B cell (primary cell): ENCODE measurements around the gene PHACTR3. TPM values are rescaled to one million over a fixed set of nuclear protein-coding genes. Genes with fewer than 3 reads are reported as not detected.

Experiments
- ATAC-seq: fragments of 200-7000 bp; cut with Tn5 transposase; one replicate; pipeline ENCODE4 v1.10.0; 2021; ENCODE audit warnings: low read depth, mild to moderate bottlenecking, moderate number of reproducible peaks, moderate library complexity
- CTCF ChIA-PET: fragments of 350-600 bp; sonication (Branson Sonifier 250); formaldehyde crosslinking; loops from one replicate; lab custom pipeline; 2021; ENCODE audit warnings: antibody characterized with exemption, inconsistent platforms; lab: Charles Lee
- POLR2A ChIA-PET: fragments of 350-600 bp; sonication (Branson Sonifier 250); formaldehyde crosslinking; loops from one replicate; lab custom pipeline; 2021; ENCODE audit warnings: antibody characterized with exemption; lab: Charles Lee
- DNase-seq: peaks from one replicate; pipeline ENCODE4 v3.0.0; 2013
- H2AFZ ChIP-seq: 2 replicates; pipeline ENCODE4 v1.6.1; 2012; ENCODE audit warnings: mild to moderate bottlenecking, low read depth, low read length; ENCODE audit not compliant: insufficient read depth, poor library complexity, severe bottlenecking
- H3K27ac ChIP-seq, 2 donors: 1 replicate in 1 of 2; 2 replicates in 1 of 2; pipeline ENCODE4 v1.5.1; 2012 to 2013; ENCODE audit warnings: low read length in 2 of 2, mild to moderate bottlenecking in 2 of 2, moderate library complexity in 1 of 2
- H3K27me3 ChIP-seq, 4 experiments: fragments of 200-600 bp in 1 of 4; sonication (generic) in 1 of 4; replicated peaks in 1 of 4; 1 replicate in 2 of 4; 2 replicates in 2 of 4; pipeline versions ENCODE4 v1.6.1 to v1.7.0; 2013 to 2016; ENCODE audit warnings: low read length in 3 of 4, mild to moderate bottlenecking in 2 of 4, mixed read lengths in 1 of 4, moderate library complexity in 1 of 4; ENCODE audit not compliant: insufficient read depth in 4 of 4, control insufficient read depth in 3 of 4; ENCODE audit errors: control extremely low read depth in 1 of 4
- H3K36me3 ChIP-seq, 2 experiments: replicated peaks in 1 of 2; 1 replicate in 1 of 2; 2 replicates in 1 of 2; pipeline versions ENCODE4 v1.6.1 to v1.7.1; 2013; ENCODE audit warnings: low read length in 1 of 2; ENCODE audit not compliant: insufficient read depth in 2 of 2, control insufficient read depth in 1 of 2; ENCODE audit errors: control extremely low read depth in 1 of 2, extremely low read depth in 1 of 2
- H3K4me1 ChIP-seq, 2 donors: fragments of 200-600 bp in 1 of 2; sonication (generic) in 1 of 2; 1 replicate in 1 of 2; 2 replicates in 1 of 2; pipeline versions ENCODE4 v1.5.1 to v1.6.1; 2013 to 2017; ENCODE audit warnings: low read length in 2 of 2; ENCODE audit not compliant: control insufficient read depth in 2 of 2, insufficient read depth in 2 of 2
- H3K4me2 ChIP-seq: replicated peaks from 2 replicates; pipeline ENCODE3; 2012; ENCODE audit warnings: mild to moderate bottlenecking, low read depth, low read length; ENCODE audit not compliant: poor library complexity, severe bottlenecking
- H3K4me3 ChIP-seq, 5 experiments: fragments of 200-600 bp in 1 of 5; sonication (generic) in 1 of 5; 1 replicate in 3 of 5; 2 replicates in 2 of 5; pipeline versions ENCODE4 v1.5.1 to v1.7.0; 2011 to 2016; ENCODE audit warnings: low read length in 4 of 5, mild to moderate bottlenecking in 4 of 5, low read depth in 2 of 5, control low read depth in 1 of 5, moderate library complexity in 1 of 5; ENCODE audit not compliant: insufficient read depth in 1 of 5; ENCODE audit errors: control extremely low read depth in 1 of 5, extremely low read depth in 1 of 5
- H3K79me2 ChIP-seq: fragments of 200-600 bp; sonication (generic); one replicate; pipeline ENCODE4 v1.6.0; 2016; ENCODE audit warnings: low read length; ENCODE audit not compliant: control insufficient read depth, insufficient read depth
- H3K9ac ChIP-seq: fragments of 200-600 bp; sonication (generic); 2 replicates; pipeline ENCODE4 v1.6.1; 2017; ENCODE audit warnings: mild to moderate bottlenecking, low read length, moderate library complexity
- H3K9me3 ChIP-seq, 3 donors: one replicate each; pipeline versions ENCODE4 v1.6.1 to v1.7.1; 2013; ENCODE audit warnings: low read length in 2 of 3; ENCODE audit not compliant: control insufficient read depth in 2 of 3, insufficient read depth in 1 of 3; ENCODE audit errors: control extremely low read depth in 1 of 3
- H4K20me1 ChIP-seq: 2 replicates; pipeline ENCODE4 v1.6.0; 2012; ENCODE audit warnings: mild to moderate bottlenecking, low read length; ENCODE audit not compliant: insufficient read depth, control insufficient read depth, poor library complexity, severe bottlenecking
- H3K27ac Mint-ChIP-seq: one replicate; pipeline ENCODE4 v1.8.0; 2021; ENCODE audit warnings: mixed read lengths
- H3K27me3 Mint-ChIP-seq: one replicate; pipeline ENCODE4 v1.8.0; 2021; ENCODE audit warnings: mixed read lengths
- H3K4me1 Mint-ChIP-seq: one replicate; pipeline ENCODE4 v1.8.0; 2021; ENCODE audit warnings: mixed read lengths
- H3K4me3 Mint-ChIP-seq: one replicate; pipeline ENCODE4 v1.8.0; 2021; ENCODE audit warnings: mixed read lengths
- H3K9me3 Mint-ChIP-seq: one replicate; pipeline ENCODE4 v1.8.0; 2022; ENCODE audit warnings: mixed read lengths; ENCODE audit not compliant: insufficient read depth
- EZH2 ChIP-seq: IDR thresholded peaks from 2 replicates; pipeline ENCODE4 v1.6.1; 2012; ENCODE audit warnings: borderline replicate concordance, low read depth, mild to moderate bottlenecking, moderate library complexity, low read length; ENCODE audit not compliant: insufficient read depth, poor library complexity, severe bottlenecking
- WGBS: methylation state at CpG from one replicate; pipeline ENCODE4 v1.1.5; 2013; ENCODE audit warnings: missing lambda C conversion rate; ENCODE audit not compliant: insufficient coverage; 5-methylcytosine and 5-hydroxymethylcytosine counted together
- intact Hi-C: fragments of 100-400 bp; cut with micrococcal nuclease; formaldehyde crosslinking; loops from one replicate; pipeline ENCODE4 v1.10.0; 2022
- polyA plus RNA-seq: library from polyadenylated mRNA; depleted of rRNA; stranded (reverse); fragments of >200 nt; gene quantifications from 2 replicates; pipeline ENCODE4 v1.2.3, GENCODE V29; 2012
- total RNA-seq, 2 donors: library from RNA; stranded (reverse); fragments of 120-200 nt in 1 of 2; gene quantifications; 1 replicate in 1 of 2; 2 replicates in 1 of 2; pipeline versions ENCODE4 v1.2.3 to v1.2.4, GENCODE V29; 2013 to 2022
- TF ChIP-seq, protein P1 (sequence below): fragments of 200-600 bp; IDR thresholded peaks from one replicate; pipeline ENCODE4 v1.8.0; 2022; ENCODE audit warnings: antibody characterized with exemption, mild to moderate bottlenecking

The PHACTR3 gene
- total and polyA plus RNA-seq, 2 donors (not counting 1 experiment from before 2014, with no cell fraction given), result not detected

DNA sequence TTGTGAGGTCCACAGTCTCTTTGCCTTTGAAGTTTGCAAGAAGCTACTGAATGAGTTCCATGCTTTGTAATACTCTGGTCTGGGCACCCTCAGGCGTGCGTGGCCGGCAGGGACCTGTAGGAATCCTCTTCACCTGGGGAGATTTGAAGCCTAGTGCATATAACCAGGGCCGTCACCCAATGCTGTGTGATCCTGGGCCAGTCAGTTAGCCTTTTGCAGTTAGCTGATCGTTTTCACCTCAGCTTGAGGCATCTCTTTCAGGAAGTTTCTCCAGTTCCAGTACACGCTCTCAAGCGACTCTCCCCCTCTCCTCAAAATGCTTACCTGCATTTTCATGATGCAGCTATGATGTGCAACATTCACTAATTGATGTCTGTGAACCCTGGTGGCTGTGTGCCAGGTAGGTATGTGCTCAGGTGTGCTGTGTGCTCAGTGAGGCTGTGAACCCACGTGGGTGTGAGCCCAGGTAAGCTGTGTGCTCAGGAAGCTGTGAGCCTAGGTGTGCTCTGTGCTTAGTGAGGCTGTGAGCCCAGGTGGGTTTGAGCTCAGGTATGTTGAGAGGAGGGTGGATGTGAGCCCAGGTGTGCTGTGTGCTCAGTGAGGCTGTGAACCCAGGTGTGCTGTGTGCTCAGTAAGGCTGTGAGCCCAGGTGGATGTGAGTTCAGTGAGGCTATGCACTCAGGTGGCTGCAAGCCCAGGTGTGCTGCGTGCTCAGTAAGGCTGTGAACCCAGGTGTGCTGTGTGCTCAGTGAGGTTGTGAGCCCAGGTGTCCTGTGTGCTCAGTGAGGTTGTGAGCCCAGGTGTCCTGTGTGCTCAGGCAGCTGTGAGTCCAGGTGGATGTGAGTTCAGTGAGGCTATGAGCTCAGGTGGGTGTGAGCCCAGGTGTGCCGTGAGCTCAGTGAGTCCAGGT lies 120.4 kb downstream of the PHACTR3 start:
- no peak overlapping the region for H3K4me2 ChIP-seq
- H4K20me1 ChIP-seq, result no peaks in the 10 kb centered on the region
- TF ChIP-seq, protein P1, sequence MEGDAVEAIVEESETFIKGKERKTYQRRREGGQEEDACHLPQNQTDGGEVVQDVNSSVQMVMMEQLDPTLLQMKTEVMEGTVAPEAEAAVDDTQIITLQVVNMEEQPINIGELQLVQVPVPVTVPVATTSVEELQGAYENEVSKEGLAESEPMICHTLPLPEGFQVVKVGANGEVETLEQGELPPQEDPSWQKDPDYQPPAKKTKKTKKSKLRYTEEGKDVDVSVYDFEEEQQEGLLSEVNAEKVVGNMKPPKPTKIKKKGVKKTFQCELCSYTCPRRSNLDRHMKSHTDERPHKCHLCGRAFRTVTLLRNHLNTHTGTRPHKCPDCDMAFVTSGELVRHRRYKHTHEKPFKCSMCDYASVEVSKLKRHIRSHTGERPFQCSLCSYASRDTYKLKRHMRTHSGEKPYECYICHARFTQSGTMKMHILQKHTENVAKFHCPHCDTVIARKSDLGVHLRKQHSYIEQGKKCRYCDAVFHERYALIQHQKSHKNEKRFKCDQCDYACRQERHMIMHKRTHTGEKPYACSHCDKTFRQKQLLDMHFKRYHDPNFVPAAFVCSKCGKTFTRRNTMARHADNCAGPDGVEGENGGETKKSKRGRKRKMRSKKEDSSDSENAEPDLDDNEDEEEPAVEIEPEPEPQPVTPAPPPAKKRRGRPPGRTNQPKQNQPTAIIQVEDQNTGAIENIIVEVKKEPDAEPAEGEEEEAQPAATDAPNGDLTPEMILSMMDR, result no peak
- no peak for TF ChIP-seq EZH2
- no peak for ATAC-seq
- intact Hi-C loops, result no loop called here
- POLR2A ChIA-PET, result no interaction called here
- Mint-ChIP-seq H3K9me3 (no peaks in the 10 kb centered on the region), H3K4me3 (no peak overlapping the region), H3K4me1 (no peaks in the 10 kb centered on the region), H3K27ac (no peak overlapping the region), H3K27me3 (peaks cover 8% of the 10 kb centered on the region)
- CTCF ChIA-PET, result no interaction called here
- no peaks in the 10 kb centered on the region for H3K79me2 ChIP-seq
- H2AFZ ChIP-seq, result no peak overlapping the region
- H3K36me3 ChIP-seq, result no peaks in the 10 kb centered on the region
- no peaks in the 10 kb centered on the region for H3K27me3 ChIP-seq
- H3K27ac ChIP-seq, result no peak overlapping the region
- H3K9ac ChIP-seq, result no peak overlapping the region
- H3K9me3 ChIP-seq, result peaks cover 0 to 11% (median 0%) of the 10 kb centered on the region in 3 donors
- H3K4me3 ChIP-seq, result no peak overlapping the region
- H3K4me1 ChIP-seq, result no peaks in the 10 kb centered on the region
- 63% methylated on average over 8 of the region's 10 CpGs for WGBS
- DNase-seq, result no peak
